22Rv1 (cell line): Measurements from ENCODE around the gene RAB24.
A peak's percentile ranks its signal among the peaks of the same experiment; 100 is the strongest.

Experiments used
- CTCF ChIP-seq: fragments of 450-650 bp; IDR thresholded peaks from 2 replicates; pipeline ENCODE4 v1.5.1; 2017; ENCODE audit warnings: mild to moderate bottlenecking
- ZFX ChIP-seq: fragments of 450-650 bp; IDR thresholded peaks from 2 replicates; pipeline ENCODE4 v1.6.1; 2017; ENCODE audit warnings: antibody characterized with exemption, borderline replicate concordance

- TF ChIP-seq CTCF (peak; percentile 98), ZFX (no peak)
Measured at GRCh38 chr5:177309351-177310191, 6.1 kb upstream of the RAB24 start.
